Peyer's patch (tissue), 4 donors: ENCODE data around the gene SPAG16. TPM values are rescaled to one million over a fixed set of nuclear protein-coding genes. Genes with fewer than 3 reads are reported as not detected.

Experiments
- DNase-seq, 3 donors: peaks; one replicate each; pipeline ENCODE4 v3.0.0-alpha.2; 2017 to 2019
- H3K27ac ChIP-seq, 4 donors: fragments of 200-600 bp; sonication (generic); one replicate each; pipeline ENCODE4 v1.5.1; 2016 to 2019
- H3K27me3 ChIP-seq, 2 donors: fragments of 200-600 bp; sonication (generic); one replicate each; pipeline ENCODE4 v1.5.1; 2019
- H3K36me3 ChIP-seq, 3 donors: fragments of 200-600 bp; sonication (generic); one replicate each; pipeline ENCODE4 v1.5.1; 2016 to 2019
- H3K4me1 ChIP-seq, 4 donors: fragments of 200-600 bp; sonication (generic); one replicate each; pipeline ENCODE4 v1.5.1; 2016 to 2019
- H3K4me3 ChIP-seq, 4 donors: fragments of 200-600 bp; sonication (generic); 1 replicate in 3 of 4; 2 replicates in 1 of 4; pipeline ENCODE4 v1.5.1; 2016 to 2019; ENCODE audit warnings: mild to moderate bottlenecking in 1 of 4
- H3K9me3 ChIP-seq, 4 donors: fragments of 200-600 bp; sonication (generic); one replicate each; pipeline ENCODE4 v1.5.1; 2016 to 2019; ENCODE audit warnings: mild to moderate bottlenecking in 1 of 4
- CTCF ChIP-seq, 6 experiments: fragments of 450-650 bp in 4 of 6; fragments of 200-600 bp in 2 of 6; sonication (generic) in 1 of 6; IDR thresholded peaks; one replicate each; pipeline ENCODE4 v1.5.1; 2017 to 2019; ENCODE audit warnings: antibody characterized with exemption in 6 of 6, mild to moderate bottlenecking in 3 of 6, moderate library complexity in 1 of 6
- POLR2A ChIP-seq, 2 donors: fragments of 450-650 bp; IDR thresholded peaks; one replicate each; pipeline ENCODE4 v1.5.1; 2017; ENCODE audit warnings: antibody characterized with exemption in 2 of 2, mild to moderate bottlenecking in 2 of 2, moderate library complexity in 2 of 2
- total RNA-seq, 4 donors: library from RNA; depleted of rRNA; stranded (reverse); fragments of >200 nt; gene quantifications; one replicate each; pipeline ENCODE4 v1.1.0, GENCODE V29; 2016

SPAG16 gene
- total RNA-seq, 4 donors from 2014 or later, result 5.5 to 43.7 (median 10.0) TPM

- Histone ChIP-seq H3K36me3 (no peaks in the 10 kb centered on the region), H3K27me3 (no peaks in the 10 kb centered on the region), H3K9me3 (no peaks in the 10 kb centered on the region), H3K4me3 (no peak overlapping the region), H3K27ac (no peak overlapping the region), H3K4me1 (no peaks in the 10 kb centered on the region)
- TF ChIP-seq CTCF (IDR thresholded peaks at IDR 0.05) (no peak), POLR2A (IDR thresholded peaks at IDR 0.05) (no peak)
- no peak for DNase-seq
Observed at GRCh38 chr2:213238753-213239495, 45.3 kb upstream of the SPAG16 start.

GRCh38 chr2:213241817-213242216, 42.4 kb upstream of the SPAG16 start:
- Histone ChIP-seq H3K27me3 (no peaks in the 10 kb centered on the region), H3K27ac (no peak overlapping the region), H3K36me3 (no peaks in the 10 kb centered on the region), H3K4me1 (no peaks in the 10 kb centered on the region), H3K4me3 (no peak overlapping the region), H3K9me3 (no peaks in the 10 kb centered on the region)
- TF ChIP-seq CTCF (IDR thresholded peaks at IDR 0.05) (no peak), POLR2A (IDR thresholded peaks at IDR 0.05) (no peak)
- no peak for DNase-seq

- no peak overlapping the region for H3K4me3 ChIP-seq
- H3K27me3 ChIP-seq, result no peaks in the 10 kb centered on the region
- H3K27ac ChIP-seq, result no peak overlapping the region
- TF ChIP-seq POLR2A (IDR thresholded peaks at IDR 0.05), result no peak
- TF ChIP-seq CTCF (IDR thresholded peaks at IDR 0.05), result no peak
- no peak for DNase-seq
- no peaks in the 10 kb centered on the region for H3K4me1 ChIP-seq
- H3K9me3 ChIP-seq, result no peaks in the 10 kb centered on the region
- no peaks in the 10 kb centered on the region for H3K36me3 ChIP-seq
Observed at GRCh38 chr2:213242653-213243052, 41.6 kb upstream of the SPAG16 start.

- Histone ChIP-seq H3K27me3 (no peaks in the 10 kb centered on the region), H3K27ac (no peak overlapping the region), H3K9me3 (no peaks in the 10 kb centered on the region), H3K4me3 (no peak overlapping the region), H3K36me3 (no peaks in the 10 kb centered on the region), H3K4me1 (no peaks in the 10 kb centered on the region)
- TF ChIP-seq POLR2A (IDR thresholded peaks at IDR 0.05) (no peak), CTCF (IDR thresholded peaks at IDR 0.05) (no peak)
- no peak for DNase-seq
Observed at GRCh38 chr2:213243189-213244044, 40.8 kb upstream of the SPAG16 start.

GRCh38 chr2:213246497-213247281, 37.6 kb upstream of the SPAG16 start:
- no peaks in the 10 kb centered on the region for H3K36me3 ChIP-seq
- no peak for TF ChIP-seq POLR2A (IDR thresholded peaks at IDR 0.05)
- TF ChIP-seq CTCF (IDR thresholded peaks at IDR 0.05), result peak; percentile 30 to 77 (median 68)
- H3K4me1 ChIP-seq, result no peaks in the 10 kb centered on the region
- peak in 2 of 3 donors; percentile 30 to 65 for DNase-seq
- H3K27me3 ChIP-seq, result no peaks in the 10 kb centered on the region
- H3K27ac ChIP-seq, result no peak overlapping the region
- H3K4me3 ChIP-seq, result no peak overlapping the region
- no peaks in the 10 kb centered on the region for H3K9me3 ChIP-seq
